SU-DHL-6 (cell line): Measurements from ENCODE around the gene COA8.
A peak's percentile ranks its signal among the peaks of the same experiment; 100 is the strongest.
"Not testable (repeated sequence)": the region's sequence is repeated elsewhere in the genome, so short reads cannot be mapped to it uniquely, and the experiment has no call there.

Experiments
- H2AFZ ChIP-seq: fragments of 200-600 bp; sonication (generic); 2 replicates; pipeline ENCODE4 v1.6.1; 2014; ENCODE audit warnings: low read depth, mild to moderate bottlenecking, moderate library complexity, mixed read lengths, antibody characterized with exemption, low read length; ENCODE audit not compliant: severe bottlenecking
- H3F3A ChIP-seq: fragments of 200-600 bp; shearing (Covaris generic); 2 replicates; pipeline ENCODE4 v1.6.0; 2016; ENCODE audit warnings: antibody characterized with exemption, mild to moderate bottlenecking; ENCODE audit not compliant: insufficient read depth
- H3K27ac ChIP-seq: fragments of 200-600 bp; sonication (generic); 2 replicates; pipeline ENCODE4 v1.5.1; 2016; ENCODE audit warnings: low read depth, mild to moderate bottlenecking, low read length, moderate library complexity, mixed read lengths
- H3K27me3 ChIP-seq: fragments of 200-600 bp; sonication (generic), shearing (Covaris generic); 2 replicates; pipeline ENCODE4 v1.6.0; 2014; ENCODE audit warnings: mild to moderate bottlenecking, low read length
- H3K36me3 ChIP-seq: fragments of 200-600 bp; sonication (generic); 2 replicates; pipeline ENCODE4 v1.6.1; 2014; ENCODE audit warnings: mild to moderate bottlenecking, low read length, mixed read lengths
- H3K4me2 ChIP-seq: fragments of 300-600, 200-600 bp; shearing (Covaris generic), sonication (generic); 2 replicates; pipeline ENCODE4 v1.6.0; 2014; ENCODE audit warnings: low read length, low read depth, mild to moderate bottlenecking; ENCODE audit not compliant: poor library complexity, severe bottlenecking
- H3K4me3 ChIP-seq: fragments of 200-600 bp; sonication (generic); 2 replicates; pipeline ENCODE4 v1.5.1; 2014; ENCODE audit warnings: antibody characterized with exemption, low read length, mild to moderate bottlenecking, mixed read lengths; ENCODE audit not compliant: insufficient read depth, poor library complexity, severe bottlenecking
- H3K79me2 ChIP-seq: fragments of 200-600 bp; sonication (generic); 2 replicates; pipeline ENCODE4 v1.6.1; 2014; ENCODE audit warnings: mild to moderate bottlenecking, low read length, moderate library complexity; ENCODE audit not compliant: insufficient read depth
- H3K9ac ChIP-seq: fragments of 200-600 bp; sonication (generic); 2 replicates; pipeline ENCODE4 v1.7.0; 2014; ENCODE audit warnings: mild to moderate bottlenecking, low read length
- H3K9me2 ChIP-seq: fragments of 200-600 bp; sonication (generic); replicated peaks from 2 replicates; pipeline ENCODE4 v1.6.1; 2014; ENCODE audit warnings: low read length; ENCODE audit not compliant: insufficient read depth
- H3K9me3 ChIP-seq: fragments of 200-600 bp; sonication (generic); 2 replicates; pipeline ENCODE4 v1.6.1; 2014; ENCODE audit warnings: low read length, mixed read lengths; ENCODE audit not compliant: insufficient read depth
- H4K20me1 ChIP-seq: fragments of 200-600 bp; sonication (generic); 2 replicates; pipeline ENCODE4 v1.6.1; 2014; ENCODE audit warnings: low read depth, mild to moderate bottlenecking, antibody characterized with exemption, low read length, moderate library complexity, mixed read lengths
- CTCF ChIP-seq: fragments of 200-600 bp; sonication (generic); IDR thresholded peaks from one replicate; pipeline ENCODE4 v1.5.1; 2017; ENCODE audit warnings: antibody characterized with exemption, mild to moderate bottlenecking, low read length, moderate library complexity; ENCODE audit not compliant: insufficient read depth, poor library complexity, severe bottlenecking
- EZH2phosphoT487 ChIP-seq: fragments of 200-600 bp; sonication (generic), shearing (Covaris generic); conservative IDR thresholded peaks from 2 replicates; pipeline ENCODE4 v1.6.1; 2018; ENCODE audit warnings: mild to moderate bottlenecking, antibody characterized with exemption, low read length, moderate library complexity, mixed read lengths

Gene COA8

GRCh38 chr14:103522649-103523574 is 39.8 kb upstream of the COA8 start, which contains the start of gene CKB:
CKB (minus strand) TSS chr14:103522830; CDS start chr14:103522493, 337 bp downstream.
- Histone ChIP-seq H4K20me1 (no peaks in the 10 kb centered on the region), H3K27me3 (no peaks in the 10 kb centered on the region), H3F3A (0 out of 2 replicates have a peak, but pooled peaks cover 8% of the 10 kb centered on the region), H3K9ac (no peak within 1 kb of the TSS), H3K9me3 (no peaks in the 10 kb centered on the region), H3K4me3 (peak within 1 kb of the TSS; percentile 55), H3K27ac (no peak within 1 kb of the TSS), H3K4me2 (peak within 1 kb of the TSS; percentile 61), H3K36me3 (no peaks in the 10 kb centered on the region), H2AFZ (no peak within 1 kb of the TSS), H3K79me2 (no peaks in the 10 kb centered on the region), H3K9me2 (no peaks in the 10 kb centered on the region)
- no peak for TF ChIP-seq CTCF
- TF ChIP-seq EZH2phosphoT487 = no peak

GRCh38 chr14:103523575-103523954 is 39.2 kb upstream of the COA8 start:
- Histone ChIP-seq H3K79me2 (no peaks in the 10 kb centered on the region), H3K9me2 (no peaks in the 10 kb centered on the region), H3K4me2 (no peak overlapping the region), H4K20me1 (no peaks in the 10 kb centered on the region), H2AFZ (no peak overlapping the region), H3K27me3 (no peaks in the 10 kb centered on the region), H3K4me3 (no peak overlapping the region), H3K9ac (no peak overlapping the region), H3F3A (0 out of 2 replicates have a peak, but pooled peaks cover 8% of the 10 kb centered on the region), H3K9me3 (no peaks in the 10 kb centered on the region), H3K36me3 (no peaks in the 10 kb centered on the region), H3K27ac (no peak overlapping the region)
- no peak for TF ChIP-seq CTCF
- no peak for TF ChIP-seq EZH2phosphoT487

GRCh38 chr14:103524002-103524935 is 38.5 kb upstream of the COA8 start:
- no peak overlapping the region for H3K4me3 ChIP-seq
- no peak for TF ChIP-seq EZH2phosphoT487
- no peak for TF ChIP-seq CTCF
- H3K9me3 ChIP-seq = no peaks in the 10 kb centered on the region
- H3K36me3 ChIP-seq = no peaks in the 10 kb centered on the region
- H3K27ac ChIP-seq = no peak overlapping the region
- H4K20me1 ChIP-seq = no peaks in the 10 kb centered on the region
- no peak overlapping the region for H2AFZ ChIP-seq
- no peak overlapping the region for H3K9ac ChIP-seq
- H3K27me3 ChIP-seq = no peaks in the 10 kb centered on the region
- H3F3A ChIP-seq = 0 out of 2 replicates have a peak, but pooled peaks cover 8% of the 10 kb centered on the region
- H3K9me2 ChIP-seq = no peaks in the 10 kb centered on the region
- no peak overlapping the region for H3K4me2 ChIP-seq
- H3K79me2 ChIP-seq = peaks cover 2% of the 10 kb centered on the region

GRCh38 chr14:103525430-103526246 is 37.1 kb upstream of the COA8 start:
- H3K27me3 ChIP-seq, H3K9me2 ChIP-seq, H3K4me3 ChIP-seq, H3K27ac ChIP-seq, H3F3A ChIP-seq, H4K20me1 ChIP-seq, H3K9me3 ChIP-seq, H2AFZ ChIP-seq, H3K36me3 ChIP-seq, H3K9ac ChIP-seq, H3K4me2 ChIP-seq: not testable (repeated sequence)
- peaks cover 16% of the 10 kb centered on the region for H3K79me2 ChIP-seq
